Omental fat pad (tissue), 4 donors: Measurements from ENCODE around the gene ALLC. TPM values are rescaled to one million over a fixed set of nuclear protein-coding genes. Genes with fewer than 3 reads are reported as not detected.
"Not testable (repeated sequence)": the region's sequence is repeated elsewhere in the genome, so short reads cannot be mapped to it uniquely, and the experiment has no call there.

Experiments
- ATAC-seq: fragments of 150-250 bp; one replicate; pipeline ENCODE4 v1.9.1; 2016; ENCODE audit warnings: mild to moderate bottlenecking, moderate library complexity; ENCODE audit not compliant: low FRiP score
- DNase-seq: peaks from one replicate; pipeline ENCODE4 v3.0.0-alpha.2; 2019; ENCODE audit warnings: low spot score
- CTCF ChIP-seq, 3 donors: fragments of 450-650 bp; IDR thresholded peaks; one replicate each; pipeline ENCODE4 v1.5.1; 2016 to 2017; ENCODE audit warnings: antibody characterized with exemption in 3 of 3, mild to moderate bottlenecking in 3 of 3, moderate library complexity in 2 of 3
- total RNA-seq, 4 donors: library from RNA; depleted of rRNA; stranded (reverse); fragments of >200 nt; gene quantifications; one replicate each; pipeline ENCODE4 v1.1.0, GENCODE V29; 2016

ALLC gene
- total RNA-seq, 4 donors from 2014 or later: not detected

GRCh38 chr2:3656762-3657721 lies 958 bp upstream of the ALLC start:
- no peak for TF ChIP-seq CTCF (IDR thresholded peaks at IDR 0.05)
- ATAC-seq (no peak), DNase-seq (no peak)

GRCh38 chr2:3659447-3660432 lies 1.7 kb downstream of the ALLC start:
- no peak for TF ChIP-seq CTCF (IDR thresholded peaks at IDR 0.05)
- DNase-seq (no peak), ATAC-seq (no peak)

- not testable (repeated sequence) for DNase-seq, ATAC-seq
These were observed 2.6 kb downstream of the ALLC start for GRCh38 chr2:3660640-3661039.

- ATAC-seq (no peak), DNase-seq (no peak)
- no peak for TF ChIP-seq CTCF (IDR thresholded peaks at IDR 0.05)
These were observed 3.2 kb downstream of the ALLC start for GRCh38 chr2:3661149-3661660.

- TF ChIP-seq CTCF (IDR thresholded peaks at IDR 0.05): no peak
- DNase-seq (no peak), ATAC-seq (no peak)
These were observed 4.2 kb downstream of the ALLC start for GRCh38 chr2:3662239-3662638.

GRCh38 chr2:3664118-3664517 lies 6.1 kb downstream of the ALLC start:
- DNase-seq: no peak
- no peak for ATAC-seq
- no peak for TF ChIP-seq CTCF (IDR thresholded peaks at IDR 0.05)

- no peak for DNase-seq
These were observed 6.9 kb downstream of the ALLC start for GRCh38 chr2:3664925-3665324.

More at GRCh38 chr2:3664925-3665324, 6.9 kb downstream of the ALLC start:
- TF ChIP-seq CTCF (IDR thresholded peaks at IDR 0.05): no peak
- no peak for ATAC-seq
